NCI-H526 (cell line): ENCODE data around the gene SEMA6A.

Experiments used
- DNase-seq, 2 experiments: peaks; one replicate each; lab custom pipeline; 2025; lab: John Stamatoyannopoulos, UW

Gene SEMA6A

DNA sequence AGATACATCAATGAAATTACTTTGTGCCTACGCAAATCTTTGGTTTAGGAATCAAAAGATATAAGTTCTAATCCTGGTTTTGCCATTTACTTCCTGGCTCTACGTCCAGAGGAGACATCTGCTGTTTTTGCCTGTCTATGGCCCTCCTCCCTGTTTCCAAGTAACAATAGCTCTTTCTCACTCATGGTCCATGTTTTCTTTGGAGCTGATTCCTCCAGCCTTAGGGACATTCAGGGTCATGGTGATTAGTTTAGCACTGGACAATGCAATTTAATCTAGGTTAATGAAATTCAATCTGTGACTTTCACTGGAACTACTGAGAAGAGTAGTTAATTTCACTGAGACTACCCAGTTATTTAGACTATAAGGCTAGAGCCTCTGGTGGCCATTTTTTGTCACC lies 170.6 kb downstream of the SEMA6A start:
- DNase-seq: no peak

DNA sequence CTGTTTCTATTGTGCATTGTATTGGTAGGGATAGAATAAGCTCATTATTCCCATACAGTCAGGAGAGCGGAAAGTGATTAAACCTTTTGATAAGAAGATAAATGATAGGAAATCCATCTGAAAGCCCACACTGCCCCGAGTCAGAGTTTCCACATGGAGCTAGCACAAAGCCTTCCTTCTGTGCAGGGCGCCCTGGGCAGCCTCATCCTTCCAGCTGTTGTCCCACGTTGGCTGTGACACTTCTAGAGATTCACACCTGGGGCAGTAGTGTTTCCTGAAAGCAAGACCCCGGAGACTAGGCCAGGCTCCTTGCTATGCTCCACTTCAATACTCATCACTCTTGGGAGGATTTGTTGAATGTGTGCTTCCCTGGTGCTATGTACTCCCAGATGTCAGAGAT lies 172.4 kb downstream of the SEMA6A start:
- DNase-seq: no peak

DNA sequence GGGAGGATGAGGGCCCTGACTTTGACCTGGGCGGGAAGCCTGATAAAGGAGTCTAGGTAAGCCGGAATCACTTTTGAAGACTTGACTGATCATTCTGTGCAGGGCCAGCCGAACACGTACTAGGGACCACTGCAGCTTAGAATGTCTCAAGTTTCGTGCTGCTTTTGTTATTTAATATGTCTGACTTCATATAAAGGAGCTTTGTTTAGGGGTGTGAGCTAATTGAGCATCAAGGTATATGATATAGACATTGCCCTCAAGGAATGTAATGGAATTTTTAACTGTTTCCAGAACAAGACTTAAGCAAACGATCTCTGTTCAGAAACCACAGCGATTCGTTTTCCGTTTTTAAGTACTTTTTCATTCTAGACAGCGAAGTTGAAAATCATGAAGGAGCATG lies 173.0 kb downstream of the SEMA6A start:
- no peak for DNase-seq

DNA sequence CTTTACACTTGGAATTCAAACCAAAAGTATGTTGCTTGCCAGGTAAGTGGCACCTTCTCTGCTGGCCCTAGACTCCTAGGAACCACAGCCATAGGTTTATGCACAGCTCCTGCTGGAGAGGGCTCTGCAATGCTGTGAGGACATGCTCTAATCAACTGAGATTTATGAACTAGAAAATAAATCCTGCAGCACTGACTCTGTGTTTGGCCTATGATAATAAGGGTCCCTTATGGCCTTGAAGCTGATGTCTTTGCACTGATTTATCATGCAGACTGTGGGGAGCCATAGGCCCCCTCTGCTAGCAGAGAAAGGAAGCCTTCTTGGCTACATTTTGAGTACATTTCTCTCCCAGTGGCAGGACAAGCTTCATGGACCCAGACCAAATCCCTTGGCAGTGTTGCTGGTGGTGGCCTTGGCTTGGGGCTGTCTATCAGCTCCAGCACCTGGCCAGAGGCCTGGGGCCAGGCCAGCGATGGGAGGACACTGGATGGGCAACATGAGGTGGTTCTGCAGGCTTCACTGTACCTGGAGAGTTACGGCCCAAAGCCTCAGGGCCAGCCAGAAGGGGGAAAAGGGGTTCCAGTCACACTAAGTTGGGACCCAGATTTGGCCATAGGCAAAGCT lies 178.0 kb downstream of the SEMA6A start:
- no peak for DNase-seq

DNA sequence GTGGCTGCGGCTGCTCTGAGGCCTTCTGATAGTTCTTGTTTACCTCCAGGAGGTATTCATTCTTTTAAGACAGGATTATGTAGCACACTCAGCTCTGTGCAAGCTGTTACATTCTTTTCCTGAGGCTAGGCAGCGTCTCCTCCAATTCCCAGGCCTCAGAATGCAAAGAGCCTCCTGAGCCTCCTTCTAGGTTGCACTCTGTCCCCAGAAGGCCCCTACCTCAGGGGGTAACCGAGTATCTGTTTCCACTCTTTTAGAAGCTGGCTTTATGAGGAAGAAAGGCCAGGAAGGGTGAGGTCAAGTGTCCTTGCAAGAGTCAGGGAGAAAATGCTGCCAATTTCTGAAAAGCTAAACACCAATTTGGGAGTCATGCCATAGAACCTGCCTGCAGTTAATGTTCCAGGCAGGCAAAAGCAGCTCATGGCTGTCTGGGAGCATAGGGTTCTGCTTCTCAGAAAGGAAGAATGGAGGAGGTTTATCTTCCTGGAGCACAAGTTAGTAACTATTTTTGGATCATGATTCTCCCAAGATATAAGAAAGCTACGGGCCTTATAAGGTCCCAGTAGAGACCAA lies 178.9 kb downstream of the SEMA6A start:
- DNase-seq: no peak

DNA sequence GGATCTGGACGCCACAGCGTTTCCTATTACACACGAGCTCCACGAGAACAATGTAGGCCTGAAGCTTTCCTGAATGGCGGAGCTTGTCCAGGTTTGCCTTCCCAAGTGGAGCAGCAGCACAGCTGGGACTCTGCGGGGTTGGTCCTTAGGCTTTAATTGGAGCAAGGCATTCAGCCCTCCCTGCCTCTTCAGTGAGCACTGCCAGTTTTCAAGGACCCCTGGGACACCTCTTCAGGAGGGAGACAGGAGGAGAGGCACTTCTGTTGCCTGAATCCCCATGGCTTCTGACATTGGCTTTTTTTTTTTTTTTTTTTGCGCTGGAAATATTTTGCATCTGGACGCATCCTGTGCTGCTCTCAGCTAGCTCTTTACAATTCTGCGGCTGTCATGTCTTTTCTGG lies 179.4 kb downstream of the SEMA6A start:
- no peak for DNase-seq

DNA sequence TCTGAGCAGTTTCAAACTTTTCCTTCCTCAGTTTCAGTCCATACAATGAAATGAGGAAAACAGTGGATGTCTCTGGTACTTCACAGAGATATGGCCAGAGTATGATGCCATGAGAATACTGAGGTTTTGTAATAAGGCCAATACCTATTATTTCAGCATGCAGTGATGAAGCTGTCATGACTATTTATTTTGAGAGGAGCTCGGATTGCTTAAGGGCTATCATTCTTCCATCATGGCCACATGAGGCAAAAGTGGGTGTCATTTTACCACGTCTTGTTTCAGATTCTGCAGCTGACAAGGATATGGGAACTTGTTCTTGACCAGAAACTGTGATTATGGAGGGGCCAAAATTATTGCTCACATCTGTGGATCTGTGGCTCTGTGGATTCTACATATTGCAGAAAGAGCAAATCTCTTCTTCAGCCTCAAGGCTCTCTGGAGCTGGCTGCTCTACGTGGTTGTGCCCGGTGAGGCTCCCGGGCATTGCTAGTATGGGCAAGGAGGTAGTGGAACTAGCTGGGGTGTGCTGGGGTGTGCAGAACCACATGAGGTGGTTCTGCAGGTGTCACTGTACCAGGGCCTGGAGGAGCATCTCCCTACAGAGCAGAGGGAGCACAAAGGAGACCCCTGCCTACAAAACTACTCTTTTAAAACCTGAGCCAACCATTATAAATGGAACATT lies 180.3 kb downstream of the SEMA6A start:
- DNase-seq: no peak
